ENCODE results near the gene NHLRC4.

NHLRC4 gene, protein sequence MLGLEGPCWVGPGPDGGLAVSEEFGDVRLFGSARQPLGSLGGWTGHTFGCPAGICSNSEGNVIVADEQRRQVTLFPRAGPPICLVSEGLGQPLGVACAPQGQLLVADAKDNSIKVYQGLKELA

DNA sequence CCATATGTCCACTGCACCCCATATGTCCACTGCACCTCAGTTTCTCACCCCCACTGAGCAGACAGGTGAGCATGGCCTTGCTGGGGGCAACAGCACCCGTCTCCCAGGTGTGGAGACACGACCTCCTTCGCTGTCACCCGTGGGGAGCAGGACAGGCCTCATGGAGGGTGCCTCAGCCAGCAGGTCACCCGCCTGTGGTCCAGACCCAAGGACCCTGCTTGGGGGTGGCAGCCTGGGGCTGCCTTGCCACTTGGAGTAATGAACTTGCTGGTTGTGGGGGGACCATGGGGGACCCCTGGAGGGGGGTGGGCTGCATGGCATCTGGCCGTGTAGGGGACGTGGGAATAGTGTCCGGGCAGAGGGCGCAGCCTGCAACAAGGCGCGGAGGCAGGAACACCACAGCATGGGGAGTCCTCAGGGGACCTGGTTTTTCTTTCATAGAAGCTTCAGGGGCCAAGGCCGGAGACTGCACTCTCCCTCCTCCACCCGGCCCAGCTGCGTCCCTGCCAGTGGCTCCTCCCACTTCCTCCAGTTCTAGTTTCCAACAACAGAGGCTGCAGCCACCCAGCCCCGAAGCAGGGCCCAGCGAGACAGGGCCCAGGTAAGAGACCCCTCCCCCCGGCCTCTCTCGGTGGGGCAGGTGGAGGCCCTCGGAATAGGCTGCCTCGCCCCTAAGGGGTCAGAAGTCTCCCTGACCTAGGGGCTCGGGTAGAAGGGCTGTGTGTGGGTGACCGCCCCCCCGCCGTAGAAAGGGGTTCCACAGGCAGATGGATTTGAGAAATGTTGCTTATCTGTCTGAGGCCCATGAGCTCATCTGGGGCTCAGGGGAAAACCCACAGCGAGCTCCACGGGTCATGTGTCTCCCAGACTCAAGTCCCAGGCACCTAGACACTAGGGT is at the start of gene NHLRC4:
Gene NHLRC4, plus strand, starts transcription at position 531 of the 898 bp plus-strand sequence. CDS start 1,043 bp downstream, outside the sequence.
- no peak for FAIRE-seq

DNA sequence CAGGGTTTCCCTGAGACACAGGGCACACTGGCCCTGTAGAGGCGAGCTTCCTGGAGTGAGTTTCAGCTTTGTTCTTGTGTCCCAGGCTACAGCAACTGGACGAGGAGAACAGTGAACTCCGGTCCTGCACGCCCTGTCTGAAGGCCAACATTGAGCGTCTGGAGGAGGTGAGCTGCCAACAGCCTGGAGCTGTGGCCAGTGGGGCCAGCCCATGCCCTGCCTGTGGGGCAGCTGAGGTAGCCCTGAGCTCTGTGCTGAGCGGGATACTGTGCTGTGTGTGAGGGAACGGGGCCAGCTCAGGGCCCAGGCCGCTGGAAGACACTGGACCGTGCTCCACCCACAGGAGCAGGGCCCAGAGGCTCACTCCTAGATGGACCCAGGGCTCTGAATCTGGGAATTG is 47.9 kb upstream of the NHLRC4 start:
- no peak for FAIRE-seq

DNA sequence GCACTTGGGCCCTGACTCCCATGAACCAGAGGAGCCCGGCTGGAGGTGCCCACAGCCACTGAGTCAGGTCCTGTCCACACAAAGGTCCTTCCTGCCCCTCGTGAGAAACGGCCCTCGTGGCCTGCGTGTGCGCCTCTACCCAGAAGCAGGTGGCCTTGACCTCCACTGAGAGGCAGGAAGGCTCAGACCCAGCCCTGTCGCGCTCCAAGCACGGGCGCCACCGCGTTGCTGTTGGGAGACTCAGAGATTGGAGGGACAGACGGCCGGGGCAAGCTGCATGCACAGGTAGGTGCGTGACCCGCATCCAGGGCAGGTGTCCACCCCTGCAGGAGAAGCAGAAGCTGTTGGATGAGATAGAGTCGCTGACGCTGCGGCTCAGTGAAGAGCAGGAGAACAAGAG is 47.4 kb upstream of the NHLRC4 start:
- FAIRE-seq: no peak

DNA sequence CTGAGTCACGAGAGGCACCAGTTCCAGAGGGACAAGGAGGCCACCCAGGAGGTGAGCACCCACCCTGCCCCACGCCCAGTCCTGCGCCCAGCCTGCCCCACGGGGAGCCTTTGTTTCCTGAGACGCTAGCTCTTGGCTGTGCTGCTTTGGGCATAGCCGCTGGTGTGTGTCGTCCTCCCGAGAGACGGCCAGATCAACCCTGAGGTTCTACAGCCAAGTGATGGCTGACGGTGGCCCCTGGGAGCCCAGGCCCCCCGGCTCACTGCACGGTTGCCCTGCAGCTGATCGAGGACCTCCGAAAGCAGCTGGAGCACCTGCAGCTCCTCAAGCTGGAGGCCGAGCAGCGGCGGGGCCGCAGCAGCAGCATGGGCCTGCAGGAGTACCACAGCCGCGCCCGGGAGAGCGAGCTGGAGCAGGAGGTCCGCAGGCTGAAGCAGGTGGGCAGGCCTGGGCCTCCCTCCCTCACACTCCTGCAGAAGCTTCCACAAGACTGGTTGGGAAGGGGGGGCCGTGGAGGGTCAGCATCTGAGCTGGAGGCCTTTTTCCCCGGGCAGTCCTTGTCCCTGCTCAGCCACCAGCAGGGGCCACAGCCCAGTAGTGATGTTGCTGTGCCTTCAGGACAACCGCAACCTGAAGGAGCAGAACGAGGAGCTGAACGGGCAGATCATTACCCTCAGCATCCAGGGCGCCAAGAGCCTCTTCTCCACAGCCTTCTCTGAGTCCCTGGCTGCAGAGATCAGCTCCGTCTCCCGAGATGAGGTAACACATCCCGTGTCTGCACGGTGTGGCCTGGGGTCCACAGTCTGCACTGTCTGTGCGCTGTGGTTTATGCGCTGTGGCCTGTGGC is 46.7 kb upstream of the NHLRC4 start:
- no peak for FAIRE-seq

DNA sequence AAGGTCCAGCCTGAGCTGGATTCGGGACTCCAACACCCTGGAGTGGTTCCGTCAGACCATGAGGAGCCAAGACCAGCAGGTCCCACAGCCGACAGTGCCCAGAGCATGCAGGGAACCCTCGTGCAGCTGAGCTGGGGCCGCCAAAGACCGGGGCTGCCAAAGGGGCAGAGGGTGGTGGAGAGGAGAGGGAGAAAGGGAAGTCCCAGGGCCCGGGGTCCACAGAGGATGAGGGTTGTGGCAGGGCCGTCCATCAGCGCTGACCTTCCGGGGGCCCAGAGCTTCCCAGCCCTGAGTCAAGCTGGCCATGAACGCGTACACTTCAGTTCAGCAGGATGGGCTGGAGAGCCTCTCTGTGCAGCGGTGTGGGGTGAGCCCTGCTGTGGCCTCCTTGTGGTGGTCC is 46.0 kb upstream of the NHLRC4 start:
- FAIRE-seq: no peak

DNA sequence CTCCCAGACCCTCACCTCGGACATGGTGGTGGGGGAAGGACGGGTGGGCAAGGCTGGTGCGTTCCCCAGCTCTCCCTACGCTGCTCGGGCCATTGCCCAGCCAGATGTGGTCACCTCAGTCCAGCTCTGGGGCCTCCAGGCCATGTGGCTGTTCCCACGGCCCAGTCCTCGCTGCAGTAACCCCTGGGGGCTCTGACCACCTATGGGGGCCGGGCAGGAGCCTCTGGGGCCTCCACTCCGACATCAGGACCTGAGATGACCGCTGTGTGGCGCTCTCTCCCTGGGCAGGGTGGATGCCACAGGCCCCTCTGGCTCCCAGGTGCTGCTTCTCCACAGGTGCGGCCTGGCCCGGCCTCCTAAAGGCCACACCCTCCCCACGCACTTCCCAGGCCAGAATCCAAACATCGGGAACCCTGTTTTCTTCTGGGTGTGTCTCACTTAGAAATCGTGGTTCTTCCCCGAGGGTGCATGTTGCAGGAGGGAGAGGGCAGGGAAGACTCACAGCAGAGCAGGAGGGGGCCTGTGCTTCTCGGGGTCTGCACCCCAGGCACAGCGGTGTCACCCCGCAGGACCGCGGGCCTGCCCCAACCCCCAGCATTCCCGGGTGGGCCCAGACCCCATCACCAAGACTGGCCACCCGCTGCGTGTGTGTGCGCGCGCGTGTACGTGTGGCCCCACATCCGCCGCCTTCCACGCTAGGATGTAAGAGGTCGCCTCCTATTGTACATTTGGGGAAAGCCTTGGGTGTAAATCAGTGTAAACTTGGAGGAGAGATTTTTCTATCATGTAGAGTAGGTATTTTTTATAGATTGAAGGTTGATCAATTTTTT is 45.2 kb upstream of the NHLRC4 start:
- FAIRE-seq: no peak

DNA sequence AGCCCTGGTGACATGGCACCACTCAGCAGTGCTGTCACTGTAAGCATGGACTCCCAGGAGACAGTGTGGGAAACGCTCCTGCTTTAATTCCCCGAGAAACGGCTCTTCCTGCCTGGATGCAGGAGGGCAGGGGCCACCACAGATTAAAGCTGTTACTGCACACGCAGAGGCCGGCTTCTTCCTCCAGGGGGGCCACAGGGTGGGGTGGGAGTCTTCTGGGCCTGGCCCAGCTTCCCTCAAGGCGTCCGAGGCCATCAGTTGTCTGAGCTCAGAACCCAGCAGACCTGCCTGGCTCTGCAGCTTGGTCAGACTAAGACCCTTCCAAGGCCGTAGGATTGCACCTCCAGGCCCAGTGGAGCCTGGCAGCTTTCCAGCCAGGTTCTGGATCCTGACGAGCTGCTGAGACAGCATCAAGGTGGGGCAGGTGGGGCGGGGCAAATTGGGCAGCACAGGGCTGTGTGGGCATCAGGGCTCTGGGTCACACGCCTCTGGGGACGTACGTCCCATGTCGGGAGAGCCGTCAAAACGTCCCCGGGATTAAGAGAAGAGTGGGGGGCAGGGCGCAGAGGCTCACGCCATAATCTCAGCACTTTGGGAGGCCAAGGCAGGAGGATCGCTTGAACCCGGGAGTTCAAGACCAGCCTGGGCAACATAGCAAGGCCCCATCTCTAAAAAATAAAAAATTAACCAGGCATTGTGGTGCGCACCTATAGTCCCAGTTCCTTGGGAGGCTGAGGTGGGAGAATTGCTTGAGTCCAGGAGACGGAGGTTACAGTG is 44.3 kb upstream of the NHLRC4 start:
- FAIRE-seq: no peak

DNA sequence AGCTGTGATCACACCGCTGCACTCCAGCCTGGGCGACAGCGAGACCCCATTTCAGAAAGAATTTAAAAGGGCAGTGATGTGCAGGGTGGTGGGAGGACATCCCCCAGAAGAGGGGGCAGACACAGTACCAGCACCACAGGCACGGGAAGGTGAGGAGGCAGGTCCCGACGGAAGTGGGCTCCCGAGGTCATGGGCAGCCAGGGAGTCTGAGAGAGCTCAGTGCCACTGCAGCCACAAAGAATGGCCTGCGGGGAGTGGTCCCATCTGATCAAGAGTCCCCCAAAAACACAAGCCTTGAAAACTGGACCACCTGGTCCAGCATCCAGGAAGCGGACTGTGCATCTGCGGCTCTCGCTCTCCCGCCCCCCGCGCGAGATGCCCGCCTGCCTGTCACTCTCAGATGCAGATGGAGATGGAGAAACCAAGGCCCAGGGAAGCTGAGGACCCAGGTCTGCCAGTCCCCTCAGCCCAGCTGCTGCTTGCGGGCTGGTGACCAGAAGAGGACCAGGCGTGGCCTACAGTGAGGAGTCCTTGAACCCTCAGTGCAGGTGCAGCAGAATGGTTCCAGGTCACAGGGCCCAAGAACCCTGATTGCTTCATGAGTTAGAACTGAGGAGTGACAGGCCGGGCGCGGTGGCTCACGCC is 43.6 kb upstream of the NHLRC4 start:
- FAIRE-seq: no peak

DNA sequence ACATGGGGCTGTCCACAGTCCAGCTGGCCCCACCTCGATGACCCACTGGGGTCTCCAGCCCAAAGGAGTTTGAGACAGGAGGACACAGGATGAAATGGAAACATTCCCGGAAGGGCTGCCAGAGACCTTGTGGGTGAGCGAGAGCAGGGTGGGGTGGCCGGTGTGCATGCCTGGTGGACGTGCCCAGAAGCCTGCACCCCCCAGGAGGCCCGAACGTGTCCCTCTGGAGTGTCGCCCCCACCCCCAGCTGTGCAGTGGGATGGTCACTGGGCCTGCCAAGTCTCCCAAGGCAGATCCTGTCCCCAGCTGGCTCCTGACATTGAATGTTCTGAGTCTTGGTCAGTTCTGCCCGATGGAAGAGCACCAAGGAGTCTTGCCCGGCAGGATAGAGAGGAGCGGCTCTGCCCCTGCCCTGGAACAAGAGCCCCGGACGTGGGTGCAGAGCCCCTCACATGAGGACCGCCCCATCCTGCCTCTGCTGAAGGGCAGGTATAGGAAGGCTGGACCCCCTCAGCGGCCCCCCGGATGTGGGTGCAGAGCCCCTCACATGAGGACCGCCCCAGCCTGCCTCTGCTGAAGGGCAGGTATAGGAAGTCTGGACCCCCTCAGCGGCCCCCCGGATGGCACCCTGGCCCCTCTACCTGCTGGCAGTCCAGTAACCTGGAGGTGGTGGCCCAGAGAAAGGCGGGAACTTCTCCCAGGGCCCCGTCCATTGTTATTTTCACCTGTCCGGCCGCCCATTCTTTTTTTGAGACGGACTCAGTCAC is 42.3 kb upstream of the NHLRC4 start:
- FAIRE-seq: no peak

DNA sequence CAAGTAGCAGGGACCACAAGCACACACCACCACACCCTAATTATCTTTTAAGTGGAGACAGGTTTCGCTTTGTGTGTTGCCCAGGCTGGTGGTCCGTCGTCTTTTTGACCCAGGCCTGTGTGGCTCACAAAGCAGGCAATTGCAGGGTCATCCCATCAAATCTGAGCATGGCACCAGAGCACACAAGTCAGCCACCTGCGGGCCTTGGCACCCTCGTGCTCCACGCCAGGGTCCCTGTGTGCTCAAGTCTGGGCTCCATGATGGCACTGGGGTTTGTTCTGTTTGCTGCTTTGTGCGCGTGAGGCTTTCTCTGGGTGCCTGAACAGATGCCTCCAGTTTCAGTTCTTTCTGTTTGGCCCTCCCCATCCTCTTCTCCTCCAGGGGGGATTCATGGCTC is 41.7 kb upstream of the NHLRC4 start:
- FAIRE-seq: no peak

DNA sequence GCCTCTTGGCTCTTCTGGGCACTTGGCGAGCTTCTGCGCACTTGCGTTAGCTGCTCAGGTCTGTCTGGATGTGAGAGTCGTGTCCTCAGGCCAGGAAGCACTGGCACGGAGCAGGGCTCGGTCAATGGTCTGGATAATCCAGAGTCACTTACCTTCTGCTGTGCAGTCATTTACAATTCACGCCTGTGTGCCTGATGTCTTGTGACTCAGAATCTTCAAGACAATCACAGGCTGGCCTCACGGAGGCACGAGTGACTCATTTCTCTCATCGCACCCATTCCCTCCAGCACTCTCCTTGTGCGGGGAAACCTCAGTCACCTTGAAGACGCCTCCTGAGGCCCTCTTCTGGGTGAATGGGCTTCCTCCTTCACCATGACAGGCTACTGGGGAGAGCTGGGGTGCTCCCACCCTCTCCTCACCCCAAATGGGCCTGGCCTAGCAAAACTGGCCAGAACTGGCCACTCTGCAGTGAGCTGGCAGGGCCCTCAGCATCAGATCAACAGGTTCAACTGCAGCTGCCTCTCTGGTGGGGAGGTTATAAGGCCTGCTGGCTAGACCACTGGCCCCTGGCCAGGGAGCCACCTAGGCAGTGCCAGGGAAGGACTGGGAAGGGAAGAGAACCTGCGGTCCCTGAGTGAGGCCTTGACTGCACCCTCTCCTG is 41.2 kb upstream of the NHLRC4 start:
- FAIRE-seq: no peak

DNA sequence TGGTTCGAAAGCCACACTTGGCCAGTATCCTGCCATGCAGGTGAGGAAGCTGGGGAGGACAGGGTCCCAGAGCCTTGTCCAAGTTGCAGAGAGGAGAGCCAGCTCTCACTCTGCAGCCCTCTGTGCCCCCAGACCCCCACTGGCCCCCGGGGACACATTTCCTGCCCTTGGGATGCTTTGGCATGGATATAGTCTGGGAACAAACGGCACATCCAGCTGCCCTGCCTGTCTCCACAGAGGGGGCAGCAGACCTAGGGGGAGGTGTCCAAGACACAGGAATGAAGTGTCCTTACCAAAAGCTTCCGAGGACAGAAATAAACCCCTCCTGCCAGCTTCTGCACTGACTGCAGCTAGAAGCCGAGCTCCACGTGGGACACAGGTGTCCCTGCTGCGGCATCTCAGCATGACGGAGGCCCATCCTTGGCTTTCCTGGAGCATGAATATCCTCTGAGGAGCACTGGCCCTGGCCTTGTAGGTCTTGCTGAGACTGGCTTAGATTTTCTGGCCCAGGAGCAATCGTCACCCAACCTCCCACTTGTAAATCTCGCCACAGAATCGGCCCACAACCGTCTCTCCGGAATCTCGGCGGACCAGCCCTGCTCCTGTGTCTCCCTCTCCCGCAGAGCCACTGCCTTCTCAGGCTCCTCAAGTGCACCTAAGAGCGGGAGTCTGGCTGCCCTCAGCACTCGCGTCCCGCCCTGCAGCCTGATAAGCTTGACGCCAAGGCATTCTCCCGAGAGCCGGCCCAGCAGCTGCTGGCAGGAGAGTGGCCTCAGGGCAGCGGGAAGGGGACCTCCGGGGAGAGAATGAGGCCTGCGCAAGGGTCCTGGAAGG is 40.4 kb upstream of the NHLRC4 start:
- no peak for FAIRE-seq

DNA sequence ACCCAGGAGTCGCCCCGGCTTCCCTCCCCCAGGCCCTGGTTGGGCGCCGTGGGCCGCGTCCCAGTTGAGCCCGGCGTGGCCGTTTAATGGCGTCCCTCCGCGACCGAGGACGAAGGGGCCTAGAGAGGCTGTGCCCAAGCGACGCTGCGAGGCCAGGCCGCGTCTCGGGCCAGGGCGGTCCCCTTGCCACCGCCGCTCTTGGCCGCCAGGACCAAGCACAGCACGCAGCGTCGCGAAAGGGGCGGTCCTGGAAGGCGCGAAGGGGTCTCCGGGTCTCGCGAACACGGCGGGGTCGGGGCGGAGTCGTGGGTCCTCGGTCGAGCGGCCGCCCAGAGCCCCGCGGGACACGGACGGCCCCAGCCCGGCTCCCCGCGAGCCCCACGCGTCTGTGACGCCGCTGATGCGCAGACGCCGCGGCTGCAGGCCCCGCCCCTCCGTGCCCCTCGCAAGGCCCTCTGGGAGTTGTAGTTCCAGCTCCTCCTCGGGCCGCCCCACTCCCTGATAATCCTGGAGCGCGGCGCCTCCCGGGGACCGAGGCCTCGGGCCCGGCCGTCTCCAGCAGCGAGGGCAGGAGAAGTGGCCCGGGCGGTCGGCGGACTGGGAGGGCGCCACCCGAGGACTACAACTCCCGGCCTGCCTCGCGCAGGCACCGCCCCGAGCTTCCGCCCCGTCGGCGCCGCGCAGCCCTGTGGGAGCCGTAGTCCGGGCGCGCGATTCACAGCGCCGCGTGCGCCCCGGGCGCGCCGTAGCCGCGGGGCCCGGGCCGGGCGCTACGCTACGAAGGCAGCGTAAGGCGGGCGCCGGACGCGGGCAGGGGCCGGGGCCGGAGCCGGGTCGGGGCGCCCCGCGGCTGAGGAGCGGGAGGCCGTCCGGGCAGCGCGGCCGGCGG is 39.5 kb upstream of the NHLRC4 start, which contains the start of gene CAPN15:
Gene CAPN15, plus strand, starts transcription at position 698 of the 889 bp plus-strand sequence. CDS start 19,127 bp downstream, outside the sequence.
- no peak for FAIRE-seq

DNA sequence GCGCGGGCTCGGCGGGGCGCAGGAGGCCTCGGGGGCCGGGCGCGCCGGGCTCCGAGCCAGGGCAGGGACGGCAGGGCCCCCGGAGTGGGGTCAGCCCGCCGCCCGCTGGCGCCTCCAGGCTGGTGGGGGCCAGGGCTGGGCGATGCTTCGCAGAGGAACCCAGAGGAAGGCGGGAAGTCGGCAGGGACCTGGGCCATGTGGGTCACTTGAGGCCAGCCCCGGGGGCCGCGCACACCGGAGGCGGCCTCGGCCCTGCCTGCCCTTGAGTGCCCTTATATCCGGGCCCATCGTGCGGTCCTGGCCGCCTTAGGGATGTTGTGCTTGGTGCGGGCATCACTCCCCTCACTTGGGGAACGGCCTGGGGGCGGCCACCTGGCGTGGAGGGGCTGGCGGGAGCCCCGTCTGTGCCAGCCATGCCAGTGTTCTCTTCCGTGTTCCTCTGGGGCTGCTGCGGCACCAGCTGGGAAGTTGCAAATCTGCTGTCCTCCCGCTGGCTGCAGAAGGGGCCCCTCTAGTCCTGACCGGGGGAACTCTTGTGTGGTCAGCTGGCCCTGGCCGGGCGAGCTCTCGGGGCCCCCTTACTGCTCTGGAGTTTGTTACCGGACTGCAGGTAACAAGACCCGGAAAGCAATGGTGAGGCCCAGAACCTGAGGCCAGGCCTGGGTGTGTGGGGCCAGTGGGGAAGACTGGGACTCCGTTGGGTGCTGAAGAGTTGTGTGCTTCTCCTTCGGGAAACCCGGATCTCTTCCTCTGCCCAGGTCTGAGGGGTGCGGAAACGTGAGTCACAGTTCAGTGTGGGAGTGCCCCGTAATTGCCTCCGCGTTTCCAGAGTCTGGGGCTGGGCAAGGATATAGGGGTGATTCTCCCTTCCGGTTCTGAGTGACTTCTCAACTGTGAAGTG is 38.4 kb upstream of the NHLRC4 start:
- no peak for FAIRE-seq

DNA sequence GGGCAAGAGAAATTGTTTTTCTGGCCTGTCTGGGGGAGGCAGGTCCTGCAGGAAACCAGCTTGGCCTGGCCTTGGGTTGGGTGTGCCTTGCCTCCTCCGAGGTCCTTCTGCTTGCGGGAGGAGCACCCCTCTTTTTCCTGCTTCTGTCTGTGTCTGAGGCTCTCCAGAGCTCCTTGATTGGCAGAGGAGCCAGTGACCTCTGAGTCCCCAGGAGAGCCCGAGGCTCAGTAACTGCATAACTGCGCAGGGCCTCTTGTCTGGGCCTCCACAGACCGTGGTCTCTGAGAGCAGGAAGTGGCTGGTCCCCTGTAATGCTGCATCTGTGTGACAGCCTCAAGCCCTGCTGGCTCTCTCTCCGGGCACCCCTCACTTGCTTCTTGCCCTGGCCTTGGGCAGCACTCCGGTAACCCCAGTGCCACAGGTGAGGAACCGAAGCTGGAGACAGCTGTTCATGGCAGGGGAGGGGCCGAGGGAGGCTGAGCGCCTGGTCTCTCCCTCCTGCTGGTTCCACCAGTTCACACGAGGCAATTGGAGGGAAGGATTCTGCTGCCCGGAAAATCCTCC is 37.7 kb upstream of the NHLRC4 start:
- no peak for FAIRE-seq

DNA sequence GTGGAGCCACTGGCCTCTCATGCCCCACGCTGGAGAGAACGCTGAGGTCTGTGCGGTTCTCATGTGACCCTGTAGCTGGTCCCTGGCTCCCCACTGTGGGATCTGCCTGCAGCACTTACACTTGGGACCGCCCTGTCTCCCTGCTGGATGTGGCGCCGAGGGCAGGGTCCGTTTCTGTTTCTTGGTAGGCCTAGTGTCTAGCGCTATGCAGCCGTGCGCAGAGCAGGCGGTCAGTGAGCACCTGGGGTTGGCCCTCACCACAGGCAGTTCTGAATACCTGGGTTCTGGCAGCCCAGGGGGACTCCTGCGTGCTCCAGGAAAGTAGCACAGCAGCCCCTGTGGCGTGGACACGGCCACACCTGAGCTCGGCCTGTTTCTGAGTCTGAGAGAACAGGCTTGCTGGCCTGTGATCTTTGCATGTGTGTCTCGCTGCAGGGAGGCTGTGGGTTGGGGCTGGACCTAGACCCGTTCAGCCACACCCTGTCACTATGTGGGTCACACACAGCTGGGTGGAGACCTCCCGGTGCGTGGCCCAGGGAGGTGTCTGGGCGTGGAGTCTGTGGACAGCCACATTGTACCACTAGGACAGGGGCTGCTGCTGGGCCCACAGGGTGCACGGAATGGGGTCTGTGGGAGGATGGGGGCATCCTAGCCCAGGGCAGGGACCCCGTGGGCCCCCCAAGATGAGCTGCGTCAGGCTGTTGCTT is 36.5 kb upstream of the NHLRC4 start:
- FAIRE-seq: no peak
